K562 treated with DMSO at 1 percent for 48 hours (cell line): ENCODE results near the gene FOXRED2. TPM values are rescaled to one million over a fixed set of nuclear protein-coding genes. Genes with fewer than 3 reads are reported as not detected.

Experiments
- total RNA-seq: library from RNA; unstranded; fragments of 300-600 nt; gene quantifications from 2 replicates; pipeline ENCODE4 v1.2.3, GENCODE V29; 2022; ENCODE audit warnings: low replicate concordance; ENCODE audit errors: extremely low read depth

FOXRED2 gene
- total RNA-seq: not detected in 2 replicates

GRCh38 chr22:36506637-36507517 is at the start of gene FOXRED2:
FOXRED2 (minus strand) TSS chr22:36507040; CDS start chr22:36506422, 618 bp downstream.

GRCh38 chr22:36528795-36529751 is 22.2 kb upstream of the FOXRED2 start, which contains the start of gene EIF3D:
EIF3D (minus strand) TSS chr22:36529166; CDS start chr22:36526121, 3,045 bp downstream.

GRCh38 chr22:36481393-36482168 is 25.3 kb downstream of the FOXRED2 start, which contains the start of gene TXN2:
TXN2 (minus strand) TSS chr22:36481640; CDS start chr22:36480837, 803 bp downstream.

Other genes starting within 250 kb of the FOXRED2 start
- 138 TPM in 1 of 2 replicates, not detected in the other for gene MYH9, start 119.1 kb downstream of the FOXRED2 start, total RNA-seq
- not detected in 2 replicates for gene TXN2, start 25.4 kb downstream of the FOXRED2 start, total RNA-seq
- gene EIF3D, start 22.1 kb upstream of the FOXRED2 start, total RNA-seq: not detected in 2 replicates
- not detected in 2 replicates for gene CACNG2, start 196.7 kb upstream of the FOXRED2 start, total RNA-seq